Ramos (cell line): Measurements from ENCODE around the gene OPRL1.

Experiments
- in situ Hi-C: fragments of 300-500 bp; cut with MboI; formaldehyde crosslinking; loops from one replicate; pipeline ENCODE4 v1.14.3; 2022; ENCODE audit warnings: low sequenced_read_pairs; ENCODE audit not compliant: unreplicated experiment

The OPRL1 gene

GRCh38 chr20:64041781-64042053, 38.2 kb upstream of the OPRL1 start:
- in situ Hi-C loops: loop anchor here (10.0 kb wide), 1 partner anchor 83 kb away; no protein-coding TSS in a partner anchor

DNA sequence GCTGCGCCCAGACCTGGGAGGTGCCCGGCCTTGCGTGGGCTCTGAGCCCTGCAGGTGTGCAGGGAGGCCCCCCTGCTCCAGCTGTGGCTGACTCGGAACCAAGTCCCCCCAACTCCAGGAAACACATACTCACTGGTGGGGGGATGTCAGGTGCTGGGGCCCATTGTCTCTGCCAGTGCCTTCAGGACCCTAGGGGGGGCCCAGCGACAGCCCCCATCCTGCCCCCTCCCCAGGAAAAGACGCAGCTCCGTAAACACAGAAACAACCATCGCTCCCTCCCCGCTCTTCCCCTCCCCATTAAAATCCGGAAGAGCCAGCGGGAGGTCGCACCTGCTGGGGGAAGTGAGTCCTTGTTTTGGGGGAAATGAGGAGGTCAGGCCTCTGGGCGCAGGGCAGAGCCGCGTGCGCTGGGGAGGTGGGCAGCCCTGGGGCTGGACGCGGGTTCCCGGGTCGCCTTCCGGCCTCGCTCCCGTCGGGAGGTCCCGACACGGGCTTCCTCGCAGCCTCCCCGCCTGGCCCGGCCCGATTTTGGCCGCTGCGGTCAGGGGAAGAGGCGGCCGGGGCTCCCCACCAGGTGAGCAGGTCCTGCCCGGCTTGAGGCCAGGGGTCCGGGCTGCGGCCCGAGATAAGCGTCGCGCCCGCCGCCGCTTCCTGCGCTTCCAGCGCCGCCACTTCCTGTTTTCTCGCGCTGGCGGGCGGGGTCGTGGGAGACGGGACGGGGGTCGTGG, 37.7 kb upstream of the OPRL1 start:
- in situ Hi-C loops: loop anchor here (10.0 kb wide), 1 partner anchor 83 kb away; no protein-coding TSS in a partner anchor

GRCh38 chr20:64043768-64044167, 36.1 kb upstream of the OPRL1 start:
- in situ Hi-C loops: loop anchor here (10.0 kb wide), 1 partner anchor 81 kb away; no protein-coding TSS in a partner anchor

DNA sequence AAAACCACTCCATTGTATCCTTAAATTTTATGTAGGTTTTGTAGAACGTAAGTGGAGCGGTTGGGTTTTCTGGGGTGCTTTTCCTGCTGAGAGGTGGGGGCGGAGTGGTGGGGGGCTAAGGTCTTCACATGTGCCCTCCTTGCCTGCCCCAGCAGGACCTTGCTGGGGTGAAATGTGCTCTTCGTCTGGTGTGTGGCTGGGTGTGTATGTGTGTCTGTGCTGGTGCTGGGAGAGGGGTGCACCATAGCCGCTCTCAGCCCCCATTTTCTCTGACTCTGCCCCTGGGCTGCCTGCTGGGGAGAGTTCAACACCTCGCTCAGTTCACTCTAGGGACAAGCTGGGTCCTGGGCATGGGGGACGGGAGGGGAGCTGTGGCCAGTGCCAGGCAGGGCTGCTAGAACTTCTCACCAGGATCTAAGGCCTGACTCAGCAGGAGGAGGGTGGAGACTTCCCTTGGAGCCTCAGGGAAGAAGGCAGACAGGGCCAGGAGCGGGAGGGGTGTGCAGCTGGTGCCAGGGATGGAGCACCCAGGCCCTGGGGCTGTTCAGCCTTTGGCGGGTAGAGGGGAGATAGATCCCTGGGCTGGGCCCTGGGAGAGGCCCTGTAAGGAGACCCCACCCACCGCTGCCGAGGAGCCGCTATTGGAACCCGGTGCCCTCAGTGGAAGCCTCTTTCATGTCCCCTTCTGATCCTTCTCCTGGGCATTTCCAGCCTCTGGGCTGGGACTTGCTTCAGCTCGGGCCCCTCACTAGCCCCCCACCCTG, 35.2 kb upstream of the OPRL1 start:
- in situ Hi-C loops: loop anchor here (10.0 kb wide), 1 partner anchor 80 kb away; no protein-coding TSS in a partner anchor

GRCh38 chr20:64045346-64046011, 34.4 kb upstream of the OPRL1 start:
- in situ Hi-C loops: loop anchor here (10.0 kb wide), 1 partner anchor 79 kb away; no protein-coding TSS in a partner anchor

DNA sequence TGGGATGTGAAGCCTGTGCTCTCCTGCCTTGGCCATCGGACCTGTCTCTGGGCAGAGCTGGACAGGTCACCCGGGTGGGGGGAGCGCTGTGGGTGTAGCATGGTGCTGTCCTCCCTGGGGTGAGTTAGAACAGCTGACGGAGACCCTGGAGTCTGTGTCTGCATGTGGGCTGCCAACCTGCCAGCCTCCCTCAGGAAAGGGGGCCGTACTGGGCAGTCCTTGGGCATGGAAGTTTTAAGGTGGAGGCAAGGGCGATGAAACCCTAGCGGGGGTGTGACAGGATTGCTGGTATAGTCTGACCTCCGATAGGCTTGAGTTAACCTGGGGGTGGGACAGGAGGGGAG, 32.9 kb upstream of the OPRL1 start:
- in situ Hi-C loops: loop anchor here (10.0 kb wide), 1 partner anchor 78 kb away; no protein-coding TSS in a partner anchor

DNA sequence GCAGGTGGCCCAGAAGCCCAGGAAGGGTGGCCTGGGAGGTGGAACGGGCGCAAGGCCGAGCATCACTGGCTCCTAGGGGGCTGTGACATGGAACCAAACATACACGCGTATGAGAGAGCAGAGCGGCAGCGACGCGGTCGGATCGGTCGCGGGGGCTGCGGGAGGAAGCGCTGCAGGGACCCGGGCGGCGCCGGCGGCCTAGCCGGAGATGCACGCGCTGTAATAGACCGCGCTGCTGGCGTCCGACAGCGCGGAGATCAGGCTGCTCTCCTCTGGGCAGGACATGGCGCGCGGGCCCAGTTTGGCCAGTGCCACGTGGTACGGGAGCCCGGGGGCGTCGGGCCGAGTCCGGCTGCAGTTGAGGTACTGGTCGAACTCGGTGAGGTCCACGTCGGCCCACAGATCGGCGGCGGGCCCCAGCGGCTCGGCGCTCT, 31.9 kb upstream of the OPRL1 start:
- in situ Hi-C loops: loop anchor here (10.0 kb wide), 1 partner anchor 77 kb away; no protein-coding TSS in a partner anchor

DNA sequence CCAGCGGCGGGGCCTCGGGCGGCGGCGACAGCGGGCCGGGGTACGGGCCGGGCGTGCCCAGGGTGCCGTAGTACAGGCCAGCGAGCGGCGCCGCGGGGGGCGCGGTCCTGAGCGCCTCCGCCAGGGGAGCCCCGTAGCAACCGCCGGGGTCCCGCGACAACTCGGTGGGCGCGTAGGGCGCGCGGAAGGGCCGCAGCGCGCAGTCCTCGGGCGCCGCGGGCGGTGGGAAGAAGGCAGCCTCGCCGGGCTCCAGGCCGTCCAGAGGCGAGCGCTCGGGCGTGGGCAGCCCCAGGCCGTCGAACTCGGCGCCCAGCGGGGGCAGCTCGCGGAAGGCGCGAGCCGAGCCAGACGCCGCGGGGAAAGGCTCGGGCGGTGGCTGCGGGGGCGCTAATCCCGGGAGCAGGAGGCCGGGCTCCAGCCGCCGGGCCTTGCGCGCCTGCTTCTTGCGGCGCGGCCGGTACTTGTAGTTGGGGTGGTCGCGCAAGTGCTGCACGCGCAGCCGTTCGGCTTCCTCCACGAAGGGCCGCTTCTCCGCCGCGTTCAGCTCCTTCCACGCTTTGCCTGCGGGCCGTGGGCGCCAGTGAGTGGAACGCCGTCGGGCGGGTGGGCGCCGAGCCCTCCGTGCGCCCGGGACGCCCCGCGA, 31.4 kb upstream of the OPRL1 start:
- in situ Hi-C loops: loop anchor here (10.0 kb wide), 1 partner anchor 76 kb away; no protein-coding TSS in a partner anchor

GRCh38 chr20:64049060-64049877, 30.6 kb upstream of the OPRL1 start, which contains the start of gene SOX18:
TSS of gene SOX18 (minus strand) at chr20:64049639. CDS start at chr20:64049516, 123 bp downstream.
- in situ Hi-C loops: loop anchor here (10.0 kb wide), 1 partner anchor 76 kb away; no protein-coding TSS in a partner anchor

- in situ Hi-C loops: loop anchor here (10.0 kb wide), 1 partner anchor 75 kb away; no protein-coding TSS in a partner anchor
Measured at GRCh38 chr20:64049878-64050260, 30.0 kb upstream of the OPRL1 start.

- in situ Hi-C loops: no loop called here
Measured at GRCh38 chr20:64050261-64051032, 29.4 kb upstream of the OPRL1 start.

- in situ Hi-C loops: no loop called here
Measured at GRCh38 chr20:64051033-64051452, 28.8 kb upstream of the OPRL1 start.

GRCh38 chr20:64051561-64052325, 28.1 kb upstream of the OPRL1 start:
- in situ Hi-C loops: no loop called here

GRCh38 chr20:64052326-64052722, 27.6 kb upstream of the OPRL1 start:
- in situ Hi-C loops: no loop called here

GRCh38 chr20:64052987-64053840, 26.7 kb upstream of the OPRL1 start:
- in situ Hi-C loops: no loop called here

- in situ Hi-C loops: no loop called here
Measured at GRCh38 chr20:64053841-64054661, 25.8 kb upstream of the OPRL1 start.
